ENCODE results near the gene USP51.

DNA sequence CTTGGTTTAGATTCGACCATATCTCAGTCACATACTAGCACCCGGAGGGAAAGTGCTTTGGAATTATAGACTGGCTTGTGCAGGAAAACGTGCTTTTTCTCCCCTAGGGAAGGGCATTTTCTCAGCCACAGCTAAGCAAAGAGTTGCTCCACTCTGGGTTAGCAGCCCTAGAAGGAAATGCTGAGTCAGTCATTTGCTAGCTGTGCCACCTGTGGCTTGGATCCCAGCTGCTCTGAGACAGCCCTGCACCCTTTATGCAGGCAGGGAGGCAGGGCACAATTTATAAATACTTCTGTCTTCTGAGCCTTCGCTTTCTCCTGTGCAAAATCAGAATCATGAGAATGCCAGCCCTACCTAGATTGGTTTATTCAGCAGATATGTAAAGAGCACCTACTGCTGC, 1.3 kb upstream of the USP51 start:
- TF ChIP-seq, protein P1, sequence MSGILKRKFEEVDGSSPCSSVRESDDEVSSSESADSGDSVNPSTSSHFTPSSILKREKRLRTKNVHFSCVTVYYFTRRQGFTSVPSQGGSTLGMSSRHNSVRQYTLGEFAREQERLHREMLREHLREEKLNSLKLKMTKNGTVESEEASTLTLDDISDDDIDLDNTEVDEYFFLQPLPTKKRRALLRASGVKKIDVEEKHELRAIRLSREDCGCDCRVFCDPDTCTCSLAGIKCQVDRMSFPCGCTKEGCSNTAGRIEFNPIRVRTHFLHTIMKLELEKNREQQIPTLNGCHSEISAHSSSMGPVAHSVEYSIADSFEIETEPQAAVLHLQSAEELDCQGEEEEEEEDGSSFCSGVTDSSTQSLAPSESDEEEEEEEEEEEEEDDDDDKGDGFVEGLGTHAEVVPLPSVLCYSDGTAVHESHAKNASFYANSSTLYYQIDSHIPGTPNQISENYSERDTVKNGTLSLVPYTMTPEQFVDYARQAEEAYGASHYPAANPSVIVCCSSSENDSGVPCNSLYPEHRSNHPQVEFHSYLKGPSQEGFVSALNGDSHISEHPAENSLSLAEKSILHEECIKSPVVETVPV (CRISPR knock-in tag; IDR thresholded peaks at IDR 0.05) = no peak
- no peak for TF ChIP-seq OSR1 (CRISPR knock-in tag; IDR thresholded peaks at IDR 0.05)

Measured in SK-N-SH treated with all-trans-retinoic acid at 6 μM for 48 hours (cell line).